HG03575 (cell line): ENCODE measurements around the gene CCDC9B.

Source experiments
- ATAC-seq: cut with Tn5 transposase; IDR thresholded peaks from one replicate; pipeline ENCODE4 v1.9.1; 2021; ENCODE audit not compliant: unreplicated experiment, insufficient number of reproducible peaks, low FRiP score; ENCODE audit errors: extremely low read depth

CCDC9B gene

GRCh38 chr15:40347559-40348473 is 7.1 kb upstream of the CCDC9B start:
- no peak for ATAC-seq

GRCh38 chr15:40346579-40347558 is 6.1 kb upstream of the CCDC9B start:
- ATAC-seq: no peak

- ATAC-seq: no peak
Observed at GRCh38 chr15:40345867-40346578, 5.3 kb upstream of the CCDC9B start.

- no peak for ATAC-seq
Observed at GRCh38 chr15:40345225-40345866, 4.6 kb upstream of the CCDC9B start.

- ATAC-seq: no peak
Observed at GRCh38 chr15:40344631-40345120, 3.9 kb upstream of the CCDC9B start.

GRCh38 chr15:40344217-40344616 is 3.5 kb upstream of the CCDC9B start:
- no peak for ATAC-seq

- ATAC-seq: no peak
Observed at GRCh38 chr15:40343512-40343911, 2.8 kb upstream of the CCDC9B start.

- no peak for ATAC-seq
Observed at GRCh38 chr15:40342416-40343320, 1.9 kb upstream of the CCDC9B start.

GRCh38 chr15:40340038-40340739 is 550 bp downstream of the CCDC9B start:
- ATAC-seq: no peak

GRCh38 chr15:40339621-40339945 is 1.2 kb downstream of the CCDC9B start:
- no peak for ATAC-seq

GRCh38 chr15:40338921-40339620 is 1.7 kb downstream of the CCDC9B start:
- no peak for ATAC-seq

GRCh38 chr15:40338041-40338657 is 2.6 kb downstream of the CCDC9B start:
- ATAC-seq: no peak

- ATAC-seq: no peak
Observed at GRCh38 chr15:40337597-40337996, 3.1 kb downstream of the CCDC9B start.

- ATAC-seq: no peak
Observed at GRCh38 chr15:40336744-40337122, 4.0 kb downstream of the CCDC9B start.

GRCh38 chr15:40335938-40336743 is 4.6 kb downstream of the CCDC9B start:
- ATAC-seq: no peak
